Activated CD4-positive, alpha-beta T cell treated with anti-CD3 and anti-CD28 coated beads for 4 hours (primary cell): ENCODE measurements around the gene SND1.

Experiments used
- DNase-seq, 2 donors: peaks; one replicate each; pipeline ENCODE4 v3.0.0-alpha.2; 2020

Gene SND1

GRCh38 chr7:127770885-127771284, 118.9 kb downstream of the SND1 start:
- DNase-seq, result no peak

GRCh38 chr7:127771707-127772106, 119.7 kb downstream of the SND1 start:
- no peak for DNase-seq

- no peak for DNase-seq
Measured at GRCh38 chr7:127776776-127777386, 124.9 kb downstream of the SND1 start.

- DNase-seq, result no peak
Measured at GRCh38 chr7:127780489-127780888, 128.5 kb downstream of the SND1 start.

DNA sequence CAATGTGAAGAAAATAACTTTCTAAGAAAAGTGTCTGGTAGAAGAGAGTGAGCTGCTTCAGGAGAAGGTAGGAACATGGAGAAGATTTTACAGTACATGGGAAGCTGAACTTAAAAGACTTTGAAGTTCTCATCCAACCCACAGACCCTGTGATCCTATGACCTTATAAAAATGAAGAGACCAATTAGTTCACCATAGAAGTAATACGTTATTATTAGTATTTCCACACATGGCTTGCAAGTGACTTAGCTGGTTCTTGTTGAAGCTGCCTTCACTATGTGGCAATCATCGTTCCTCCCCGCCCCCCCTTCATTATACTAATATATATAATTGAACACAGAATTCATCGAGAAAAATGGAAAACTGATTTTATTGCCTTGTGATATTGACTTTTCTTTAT, 129.1 kb downstream of the SND1 start:
- DNase-seq, result no peak

DNA sequence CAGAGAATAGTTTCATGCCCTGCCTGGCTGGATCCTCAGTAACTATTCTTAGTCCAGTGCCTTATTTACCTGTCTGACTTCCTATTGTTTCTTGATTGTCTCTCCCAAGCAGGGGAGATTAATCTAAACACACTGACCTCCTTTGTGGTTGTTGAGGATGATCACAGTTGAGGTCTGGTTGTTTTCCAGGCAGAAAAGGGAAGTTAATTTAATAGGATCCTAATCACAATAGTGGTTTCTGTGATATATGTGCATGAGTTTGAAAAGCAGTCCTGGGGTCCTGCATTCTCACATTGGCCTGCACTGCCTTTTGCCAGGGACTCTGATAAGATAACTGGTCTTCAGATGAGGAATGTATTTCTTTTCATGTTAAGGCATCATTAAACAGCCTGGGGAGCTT, 130.1 kb downstream of the SND1 start:
- no peak for DNase-seq

- DNase-seq, result no peak
Measured at GRCh38 chr7:127782654-127783559, 130.9 kb downstream of the SND1 start.

- DNase-seq, result no peak
Measured at GRCh38 chr7:127786184-127786583, 134.2 kb downstream of the SND1 start.

GRCh38 chr7:127789031-127789430, 137.0 kb downstream of the SND1 start:
- DNase-seq, result no peak

- no peak for DNase-seq
Measured at GRCh38 chr7:127791446-127792189, 139.6 kb downstream of the SND1 start.

DNA sequence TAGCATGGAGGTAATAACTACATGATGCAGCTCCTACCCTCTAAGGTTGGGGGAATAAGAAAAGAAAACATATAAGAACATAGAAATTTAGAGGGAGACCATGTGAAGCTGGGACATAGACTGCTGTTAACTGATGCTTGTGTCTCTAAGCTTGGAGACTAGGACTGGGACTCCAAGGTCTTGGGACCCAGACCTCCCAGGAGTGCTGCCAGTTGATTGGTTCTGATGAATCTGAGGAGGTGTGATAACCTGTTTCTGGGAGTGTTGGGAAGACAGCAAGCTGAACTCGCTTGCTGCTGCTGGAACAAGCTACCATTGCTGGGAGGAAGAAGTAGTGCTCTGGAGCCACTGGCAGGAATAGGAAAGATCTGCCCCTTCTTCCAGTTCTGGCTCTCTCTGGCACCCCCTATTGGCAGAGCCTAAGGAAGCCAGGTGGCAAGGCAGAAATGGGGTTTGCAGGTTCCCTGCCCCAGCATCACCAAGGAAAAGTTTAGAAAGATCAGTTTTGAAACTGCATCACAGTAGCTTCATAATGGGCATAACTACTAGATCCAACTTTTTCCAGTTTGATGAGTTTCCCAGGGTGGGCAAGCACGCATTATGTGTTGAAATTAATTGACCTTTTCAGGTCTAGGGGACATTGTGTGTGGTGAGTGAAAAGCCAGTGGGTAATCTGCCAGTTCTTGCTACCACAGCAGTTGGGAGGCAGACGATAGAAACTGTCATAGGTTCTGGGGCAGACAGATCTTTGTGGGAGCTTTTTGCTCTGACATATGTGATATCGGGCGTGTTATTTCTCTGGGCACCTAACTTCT, 140.7 kb downstream of the SND1 start:
- peak; percentile 4 to 32 for DNase-seq

GRCh38 chr7:127793582-127793981, 141.6 kb downstream of the SND1 start:
- DNase-seq, result no peak

DNA sequence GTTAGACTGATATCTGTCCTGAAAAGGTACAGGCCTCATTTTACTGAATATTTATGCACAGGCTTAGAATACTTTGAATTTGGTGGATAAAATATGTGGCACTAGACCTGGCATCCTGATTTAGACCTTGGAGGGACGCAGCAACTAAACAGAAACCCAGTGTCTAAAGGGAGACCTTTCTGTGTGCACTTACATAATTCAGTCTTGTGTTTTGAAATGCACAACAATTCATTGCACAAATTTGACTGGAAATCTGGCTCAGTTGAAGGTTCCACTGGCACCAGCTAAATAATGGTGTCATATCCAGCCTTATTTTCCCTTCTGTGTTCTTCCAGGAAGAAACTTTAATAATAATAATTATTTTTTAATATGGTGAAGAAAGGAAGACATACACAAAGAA, 142.1 kb downstream of the SND1 start:
- DNase-seq, result no peak

- no peak for DNase-seq
Measured at GRCh38 chr7:127794551-127794950, 142.6 kb downstream of the SND1 start.

GRCh38 chr7:127798023-127798422, 146.0 kb downstream of the SND1 start:
- no peak for DNase-seq

DNA sequence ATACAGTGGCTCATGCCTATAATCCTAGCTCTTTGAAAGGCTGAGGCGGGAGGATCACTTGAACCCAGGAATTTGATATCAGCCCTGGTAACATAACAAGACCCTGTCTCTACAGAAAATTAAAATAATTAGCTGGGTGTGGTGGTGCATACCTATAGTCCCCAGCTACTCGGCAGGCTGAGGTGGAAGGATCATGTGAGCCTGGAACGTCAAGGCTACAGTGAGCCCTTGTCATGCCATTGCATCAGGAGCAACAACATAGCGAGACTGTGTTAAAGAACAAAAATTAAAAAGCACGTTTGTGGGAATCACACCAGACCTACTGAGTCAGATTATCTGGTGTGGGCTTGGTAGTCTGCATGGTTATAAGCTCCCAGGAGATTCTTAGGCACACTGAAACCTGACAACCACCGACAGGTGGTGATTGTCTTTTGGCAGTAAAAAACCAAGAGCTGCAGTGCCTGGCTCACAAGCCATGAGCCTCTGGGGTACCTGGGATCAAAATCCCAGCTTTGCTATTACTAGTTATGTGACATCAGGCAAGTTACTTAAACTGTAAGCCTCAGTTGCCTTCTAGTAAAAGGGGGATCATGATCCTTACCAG, 146.9 kb downstream of the SND1 start:
- no peak for DNase-seq

GRCh38 chr7:127799535-127800305, 147.7 kb downstream of the SND1 start:
- no peak for DNase-seq

DNA sequence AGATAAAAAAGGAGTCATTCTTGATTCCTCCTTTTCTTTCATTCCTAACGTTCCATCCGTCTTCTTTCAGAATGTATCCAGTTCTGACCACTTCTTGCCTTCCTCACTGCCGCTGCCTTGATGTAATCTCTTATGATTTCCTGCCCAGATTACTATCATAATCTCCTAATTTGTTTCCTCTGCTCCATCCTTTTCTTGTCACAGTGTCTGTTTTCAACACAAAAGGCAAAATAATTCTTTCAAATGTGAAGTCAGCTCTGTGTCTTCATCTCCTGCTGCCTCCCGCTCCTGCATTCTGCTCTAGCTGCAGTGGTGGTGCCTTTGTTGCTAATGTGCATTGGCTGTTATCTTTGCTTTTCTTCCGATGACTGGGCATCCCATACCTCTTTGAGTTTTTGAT, 150.9 kb downstream of the SND1 start:
- DNase-seq, result no peak

- no peak for DNase-seq
Measured at GRCh38 chr7:127803626-127804025, 151.6 kb downstream of the SND1 start.

DNA sequence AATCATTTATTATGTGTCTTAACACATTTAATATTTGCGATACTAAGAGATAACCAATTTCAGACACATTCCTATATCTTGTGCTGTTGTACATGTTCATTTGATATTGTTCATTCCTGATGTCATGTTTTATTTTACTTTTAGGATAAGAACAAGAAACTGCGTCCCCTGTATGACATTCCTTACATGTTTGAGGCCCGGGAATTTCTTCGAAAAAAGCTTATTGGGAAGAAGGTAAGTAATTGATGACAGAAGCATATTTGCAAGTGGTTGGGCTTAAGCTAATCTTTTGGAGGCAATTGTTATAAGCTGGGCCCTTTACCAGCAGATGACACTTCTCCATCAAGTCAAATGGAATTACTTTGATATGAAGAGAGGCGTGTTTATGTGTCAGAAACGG, 155.3 kb downstream of the SND1 start:
- no peak for DNase-seq

- DNase-seq, result no peak
Measured at GRCh38 chr7:127807829-127808228, 155.8 kb downstream of the SND1 start.

- DNase-seq, result no peak
Measured at GRCh38 chr7:127809261-127809702, 157.3 kb downstream of the SND1 start.
